Measurements from ENCODE around the gene F10.

F10 gene

DNA sequence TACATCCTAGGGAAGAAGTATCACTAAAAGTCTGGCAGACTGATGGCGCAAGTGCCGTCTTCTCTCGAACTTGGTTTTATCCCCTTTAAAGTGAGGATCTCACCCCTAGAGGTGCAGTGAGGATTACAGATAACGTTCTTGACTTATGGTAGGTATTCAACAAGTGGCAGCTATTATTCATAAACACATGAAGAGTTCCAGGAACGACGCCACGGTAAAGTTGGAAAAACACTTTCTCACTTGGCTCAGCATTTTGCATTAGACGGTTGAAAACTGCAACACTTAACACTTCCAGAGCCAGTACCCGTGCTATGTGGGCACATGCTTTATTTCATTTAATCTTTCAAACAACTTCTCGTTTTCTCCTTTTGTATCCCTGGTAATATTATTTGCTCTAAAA lies 44.6 kb downstream of the F10 start:
- H3K9me3 ChIP-seq (ENCODE audit: insufficient read depth, low read depth, low read length): no peaks in the 10 kb centered on the region

DNA sequence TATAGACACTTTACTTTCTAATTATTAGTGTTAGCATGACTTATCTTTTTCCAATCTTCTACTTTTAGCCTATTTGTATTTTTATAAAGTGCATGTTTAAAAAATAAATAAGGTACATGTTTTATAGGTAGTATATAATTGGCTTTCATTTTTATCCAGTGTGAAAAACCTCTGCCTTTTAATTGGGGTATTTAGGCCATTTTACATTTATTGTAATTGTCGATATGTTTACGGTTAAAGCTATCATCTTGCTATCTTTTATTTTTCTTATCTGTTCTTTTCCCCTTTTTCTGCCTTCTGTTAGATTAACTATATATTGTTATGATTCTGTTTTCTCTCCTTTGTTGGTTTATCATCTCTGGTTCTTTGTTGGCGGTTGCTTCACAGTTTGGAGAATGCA lies 45.0 kb downstream of the F10 start:
- Histone ChIP-seq H3K4me1 (ENCODE audit: insufficient read depth, low read length) (peaks cover 4% of the 10 kb centered on the region; the same call in 1 of the 2 replicates), H3K27ac (ENCODE audit: low read length) (no peak overlapping the region), H3K9ac (ENCODE audit: low read depth, low read length) (no peak overlapping the region), H3K9me3 (ENCODE audit: insufficient read depth, low read depth, low read length) (no peaks in the 10 kb centered on the region), H3K36me3 (ENCODE audit: insufficient read depth, low read depth, low read length) (peaks cover 43% of the 10 kb centered on the region; the same call in 1 of the 2 replicates), H3K27me3 (ENCODE audit: insufficient read depth, low read length) (no peaks in the 10 kb centered on the region), H3K4me3 (ENCODE audit: low read length) (no peak overlapping the region)

More for the DNA sequence above, 44.6 kb downstream of the F10 start:
- Histone ChIP-seq H3K4me3 (ENCODE audit: low read length) (no peak overlapping the region), H3K36me3 (ENCODE audit: insufficient read depth, low read depth, low read length) (peaks cover 39% of the 10 kb centered on the region; the same call in 1 of the 2 replicates), H3K4me1 (ENCODE audit: insufficient read depth, low read length) (peaks cover 4% of the 10 kb centered on the region; the same call in 1 of the 2 replicates), H3K27ac (ENCODE audit: low read length) (no peak overlapping the region), H3K27me3 (ENCODE audit: insufficient read depth, low read length) (no peaks in the 10 kb centered on the region), H3K9ac (ENCODE audit: low read depth, low read length) (no peak overlapping the region)

DNA sequence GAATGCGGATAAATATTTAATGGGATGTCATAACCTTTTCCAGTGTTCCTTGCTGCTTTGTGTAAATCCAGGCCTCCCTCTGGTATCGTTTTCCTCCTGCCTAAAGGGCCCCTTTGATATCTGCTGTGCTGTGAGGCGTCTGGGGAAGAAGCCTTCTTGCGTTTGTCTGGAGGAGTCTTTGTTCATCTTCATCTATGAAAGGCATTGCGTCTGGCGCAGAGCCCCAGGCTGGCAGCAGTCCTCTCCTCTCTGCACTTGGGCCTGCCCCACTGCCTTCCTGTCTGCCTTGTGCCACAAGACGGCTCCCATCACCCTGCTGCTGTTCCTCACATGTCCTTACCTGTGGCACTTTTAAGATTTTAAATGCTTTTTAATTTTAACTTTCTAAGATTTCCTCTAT lies 45.6 kb downstream of the F10 start:
- H3K36me3 ChIP-seq (ENCODE audit: insufficient read depth, low read depth, low read length): peaks cover 49% of the 10 kb centered on the region; the same call in 1 of the 2 replicates
- no peak overlapping the region for H3K4me3 ChIP-seq (ENCODE audit: low read length)
- no peaks in the 10 kb centered on the region; the same call in 1 of the 2 replicates for H3K4me1 ChIP-seq (ENCODE audit: insufficient read depth, low read length)
- H3K9me3 ChIP-seq (ENCODE audit: insufficient read depth, low read depth, low read length): no peaks in the 10 kb centered on the region
- H3K27ac ChIP-seq (ENCODE audit: low read length): no peak overlapping the region
- no peak overlapping the region for H3K9ac ChIP-seq (ENCODE audit: low read depth, low read length)
- no peaks in the 10 kb centered on the region for H3K27me3 ChIP-seq (ENCODE audit: insufficient read depth, low read length)

- H3K36me3 ChIP-seq (ENCODE audit: insufficient read depth, low read depth, low read length): peaks cover 55% of the 10 kb centered on the region
- H3K9ac ChIP-seq (ENCODE audit: low read depth, low read length): no peak overlapping the region
- H3K4me1 ChIP-seq (ENCODE audit: insufficient read depth, low read length): no peaks in the 10 kb centered on the region
- no peaks in the 10 kb centered on the region for H3K27me3 ChIP-seq (ENCODE audit: insufficient read depth, low read length)
- H3K4me3 ChIP-seq (ENCODE audit: low read length): no peak overlapping the region
- H3K9me3 ChIP-seq (ENCODE audit: insufficient read depth, low read depth, low read length): no peaks in the 10 kb centered on the region
- H3K27ac ChIP-seq (ENCODE audit: low read length): no peak overlapping the region
These were observed 47.0 kb downstream of the F10 start for GRCh38 chr13:113169277-113170272.

GRCh38 chr13:113170511-113170910 lies 47.9 kb downstream of the F10 start:
- Histone ChIP-seq H3K27ac (ENCODE audit: low read length) (no peak overlapping the region), H3K9ac (ENCODE audit: low read depth, low read length) (no peak overlapping the region), H3K36me3 (ENCODE audit: insufficient read depth, low read depth, low read length) (peaks cover 64% of the 10 kb centered on the region), H3K27me3 (ENCODE audit: insufficient read depth, low read length) (no peaks in the 10 kb centered on the region), H3K4me3 (ENCODE audit: low read length) (no peak overlapping the region), H3K4me1 (ENCODE audit: insufficient read depth, low read length) (no peaks in the 10 kb centered on the region), H3K9me3 (ENCODE audit: insufficient read depth, low read depth, low read length) (no peaks in the 10 kb centered on the region)

DNA sequence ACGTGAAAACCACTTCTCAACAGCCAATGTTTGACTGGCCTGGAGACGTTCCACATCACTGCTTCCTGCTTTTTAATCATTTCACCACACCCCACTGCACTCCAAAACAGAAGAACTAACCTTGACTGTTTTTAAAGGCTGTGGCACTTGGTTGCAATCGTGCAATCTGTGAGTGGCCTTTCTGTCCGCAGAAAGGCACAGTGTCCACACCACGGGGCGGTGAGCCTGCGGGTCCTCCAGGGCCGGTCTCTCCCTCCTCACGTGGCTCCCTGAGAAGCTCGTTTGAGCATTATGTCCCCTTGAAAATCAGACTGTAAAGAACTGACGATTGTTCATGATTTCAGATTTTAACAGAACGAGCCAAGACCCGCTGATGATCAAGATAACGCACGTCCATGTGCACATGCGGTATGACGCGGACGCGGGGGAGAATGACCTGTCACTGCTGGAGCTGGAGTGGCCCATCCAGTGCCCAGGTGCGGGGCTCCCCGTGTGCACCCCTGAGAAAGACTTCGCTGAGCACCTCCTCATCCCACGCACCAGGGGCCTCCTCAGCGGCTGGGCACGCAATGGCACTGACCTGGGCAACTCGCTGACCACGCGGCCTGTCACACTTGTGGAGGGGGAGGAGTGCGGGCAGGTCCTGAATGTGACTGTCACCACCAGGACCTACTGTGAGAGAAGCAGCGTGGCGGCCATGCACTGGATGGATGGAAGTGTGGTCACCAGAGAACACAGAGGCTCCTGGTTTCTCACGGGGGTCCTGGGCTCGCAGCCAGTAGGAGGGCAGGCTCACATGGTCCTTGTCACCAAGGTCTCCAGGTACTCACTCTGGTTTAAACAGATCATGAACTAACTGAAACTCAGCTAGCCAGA lies 48.9 kb downstream of the F10 start:
- no peak overlapping the region for H3K9ac ChIP-seq (ENCODE audit: low read depth, low read length)
- peaks cover 74% of the 10 kb centered on the region for H3K36me3 ChIP-seq (ENCODE audit: insufficient read depth, low read depth, low read length)
- H3K4me1 ChIP-seq (ENCODE audit: insufficient read depth, low read length): no peaks in the 10 kb centered on the region
- H3K4me3 ChIP-seq (ENCODE audit: low read length): no peak overlapping the region
- no peaks in the 10 kb centered on the region for H3K27me3 ChIP-seq (ENCODE audit: insufficient read depth, low read length)
- H3K9me3 ChIP-seq (ENCODE audit: insufficient read depth, low read depth, low read length): no peaks in the 10 kb centered on the region
- no peak overlapping the region for H3K27ac ChIP-seq (ENCODE audit: low read length)

DNA sequence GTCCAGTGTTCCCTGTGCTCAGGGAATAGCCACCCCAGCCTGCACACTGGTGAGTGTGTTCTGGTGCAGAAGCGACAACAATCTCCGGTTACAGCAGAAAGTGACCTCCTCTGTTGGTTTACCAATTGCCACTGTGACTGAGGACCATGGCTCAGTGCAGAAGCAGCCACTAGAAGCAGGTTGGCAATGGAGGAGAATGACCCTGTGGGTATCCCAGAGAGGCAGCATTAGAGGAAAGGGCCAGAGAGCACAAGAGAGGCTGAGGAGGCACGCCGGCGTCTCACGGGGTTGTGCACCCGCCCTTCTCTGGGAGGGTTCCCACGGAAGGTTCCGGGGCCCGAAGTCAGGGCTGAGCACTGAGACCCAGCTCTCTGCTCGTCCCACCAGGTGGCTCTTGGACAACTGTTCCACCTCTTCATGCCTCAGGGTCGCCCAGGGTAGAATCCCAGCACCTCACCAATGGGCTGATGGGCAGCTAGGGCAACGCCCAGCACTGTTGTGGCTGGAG lies 49.9 kb downstream of the F10 start:
- no peaks in the 10 kb centered on the region for H3K4me1 ChIP-seq (ENCODE audit: insufficient read depth, low read length)
- H3K27ac ChIP-seq (ENCODE audit: low read length): no peak overlapping the region
- H3K36me3 ChIP-seq (ENCODE audit: insufficient read depth, low read depth, low read length): peaks cover 82% of the 10 kb centered on the region
- H3K9ac ChIP-seq (ENCODE audit: low read depth, low read length): no peak overlapping the region
- H3K9me3 ChIP-seq (ENCODE audit: insufficient read depth, low read depth, low read length): no peaks in the 10 kb centered on the region
- H3K4me3 ChIP-seq (ENCODE audit: low read length): no peak overlapping the region
- no peaks in the 10 kb centered on the region for H3K27me3 ChIP-seq (ENCODE audit: insufficient read depth, low read length)

- H3K36me3 ChIP-seq (ENCODE audit: insufficient read depth, low read depth, low read length): peaks cover 89% of the 10 kb centered on the region
- no peak overlapping the region for H3K9ac ChIP-seq (ENCODE audit: low read depth, low read length)
- no peaks in the 10 kb centered on the region for H3K9me3 ChIP-seq (ENCODE audit: insufficient read depth, low read depth, low read length)
- H3K27ac ChIP-seq (ENCODE audit: low read length): no peak overlapping the region
- no peak overlapping the region for H3K4me3 ChIP-seq (ENCODE audit: low read length)
- peaks cover 10% of the 10 kb centered on the region for H3K4me1 ChIP-seq (ENCODE audit: insufficient read depth, low read length)
- H3K27me3 ChIP-seq (ENCODE audit: insufficient read depth, low read length): no peaks in the 10 kb centered on the region
These were observed 53.7 kb downstream of the F10 start for GRCh38 chr13:113176280-113176679.

DNA sequence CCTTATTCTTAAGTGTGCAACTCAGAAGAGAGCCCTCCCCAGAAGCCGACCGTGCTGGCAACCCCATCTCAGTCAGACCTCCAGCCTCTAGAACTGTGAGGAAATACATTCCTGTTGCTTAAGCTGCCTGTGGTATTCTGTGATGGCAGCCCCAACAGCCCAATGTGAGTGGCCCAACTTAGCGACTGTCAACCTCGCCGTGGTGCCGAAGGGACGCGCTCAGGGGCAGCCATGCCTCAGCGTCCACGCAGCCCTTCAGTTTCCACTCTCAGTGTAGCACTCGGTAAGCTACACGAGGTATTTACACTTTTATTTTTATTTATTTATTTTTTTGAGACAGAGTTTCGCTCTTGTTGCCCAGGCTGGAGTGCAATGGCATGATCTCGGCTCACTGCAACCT lies 54.2 kb downstream of the F10 start:
- Histone ChIP-seq H3K9ac (ENCODE audit: low read depth, low read length) (no peak overlapping the region), H3K27ac (ENCODE audit: low read length) (no peak overlapping the region), H3K36me3 (ENCODE audit: insufficient read depth, low read depth, low read length) (peaks cover 89% of the 10 kb centered on the region), H3K9me3 (ENCODE audit: insufficient read depth, low read depth, low read length) (no peaks in the 10 kb centered on the region), H3K4me3 (ENCODE audit: low read length) (no peak overlapping the region), H3K4me1 (ENCODE audit: insufficient read depth, low read length) (peaks cover 10% of the 10 kb centered on the region), H3K27me3 (ENCODE audit: insufficient read depth, low read length) (no peaks in the 10 kb centered on the region)

DNA sequence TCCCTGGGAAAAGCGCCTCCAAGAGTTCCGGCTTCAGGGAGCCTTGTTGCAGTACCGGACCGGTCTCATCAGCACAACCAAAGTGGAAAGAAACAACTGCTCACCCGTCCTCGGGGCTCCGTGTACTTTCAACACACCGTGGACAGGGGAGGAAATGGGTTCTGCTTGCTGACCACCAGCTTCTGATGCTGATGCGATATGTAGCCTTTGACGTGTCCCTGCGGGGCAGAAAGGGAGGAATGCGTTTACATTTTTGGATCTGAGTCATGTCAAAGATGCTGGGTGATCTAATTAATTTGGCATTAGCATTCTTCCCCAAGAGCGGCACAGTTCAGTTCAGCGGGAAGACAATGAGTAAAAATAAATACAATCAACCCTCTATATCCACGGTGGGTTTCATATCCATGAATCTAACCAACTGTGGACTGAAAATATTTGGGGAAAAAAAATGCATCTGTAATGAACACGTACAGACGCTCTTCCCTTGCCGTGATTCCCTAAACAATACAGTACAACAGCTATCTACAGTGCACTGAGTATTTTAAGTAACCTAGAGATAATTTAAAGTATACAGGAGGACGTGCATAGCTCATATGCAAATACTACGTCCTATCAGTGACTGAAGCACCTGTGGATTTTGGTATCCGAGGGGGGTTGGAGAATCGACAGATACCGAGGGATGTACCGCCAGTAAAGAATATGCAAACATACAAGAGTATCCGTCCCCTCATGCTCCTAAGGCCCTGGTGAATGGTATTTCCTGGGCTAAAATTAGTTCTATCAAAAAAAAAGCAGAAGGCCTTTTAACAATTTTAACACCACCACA lies 55.7 kb downstream of the F10 start:
- H3K4me1 ChIP-seq (ENCODE audit: insufficient read depth, low read length): peaks cover 10% of the 10 kb centered on the region
- H3K4me3 ChIP-seq (ENCODE audit: low read length): no peak overlapping the region
- H3K36me3 ChIP-seq (ENCODE audit: insufficient read depth, low read depth, low read length): peaks cover 87% of the 10 kb centered on the region
- no peaks in the 10 kb centered on the region for H3K9me3 ChIP-seq (ENCODE audit: insufficient read depth, low read depth, low read length)
- H3K27me3 ChIP-seq (ENCODE audit: insufficient read depth, low read length): no peaks in the 10 kb centered on the region
- no peak overlapping the region for H3K27ac ChIP-seq (ENCODE audit: low read length)
- H3K9ac ChIP-seq (ENCODE audit: low read depth, low read length): 0 out of 2 replicates have a peak overlapping the region, but pooled peaks have one; percentile 28

GRCh38 chr13:113178896-113179167 lies 56.2 kb downstream of the F10 start:
- H3K9me3 ChIP-seq (ENCODE audit: insufficient read depth, low read depth, low read length): no peaks in the 10 kb centered on the region
- H3K4me3 ChIP-seq (ENCODE audit: low read length): no peak overlapping the region
- peaks cover 10% of the 10 kb centered on the region for H3K4me1 ChIP-seq (ENCODE audit: insufficient read depth, low read length)
- peaks cover 93% of the 10 kb centered on the region for H3K36me3 ChIP-seq (ENCODE audit: insufficient read depth, low read depth, low read length)
- H3K9ac ChIP-seq (ENCODE audit: low read depth, low read length): 0 out of 2 replicates have a peak overlapping the region, but pooled peaks have one; percentile 28
- H3K27ac ChIP-seq (ENCODE audit: low read length): no peak overlapping the region
- no peaks in the 10 kb centered on the region for H3K27me3 ChIP-seq (ENCODE audit: insufficient read depth, low read length)
